Measurements from ENCODE around the gene EYS. TPM values are rescaled to one million over a fixed set of nuclear protein-coding genes. Genes with fewer than 3 reads are reported as not detected.

Gene EYS
- total RNA-seq, 1 donor from 2014 or later: not detected

DNA sequence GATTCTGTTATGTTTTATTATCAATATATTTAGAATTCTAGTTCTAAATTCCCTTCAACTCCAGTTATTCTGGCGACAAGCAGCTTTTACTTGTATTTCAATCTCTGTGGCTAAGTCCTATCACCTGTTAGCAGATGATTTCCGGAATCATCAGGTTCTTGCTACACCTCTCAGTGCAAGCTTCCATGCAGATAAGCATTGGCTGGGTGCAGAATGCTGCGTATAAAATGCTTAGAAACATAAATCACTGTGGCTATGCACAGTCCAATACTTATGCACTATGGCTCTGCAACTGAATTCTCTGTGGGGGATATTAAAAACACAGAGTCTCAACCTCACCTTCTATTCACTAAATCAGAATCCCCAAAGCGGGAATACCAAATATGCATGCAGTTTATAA lies 720.0 kb downstream of the EYS start:
- no peak for TF ChIP-seq CTCF (IDR thresholded peaks at IDR 0.05; ENCODE audit: unreplicated experiment)
- no peak overlapping the region for H3K4me3 Mint-ChIP-seq (ENCODE audit: unreplicated experiment)
- no peak for DNase-seq (ENCODE audit: low spot score)

DNA sequence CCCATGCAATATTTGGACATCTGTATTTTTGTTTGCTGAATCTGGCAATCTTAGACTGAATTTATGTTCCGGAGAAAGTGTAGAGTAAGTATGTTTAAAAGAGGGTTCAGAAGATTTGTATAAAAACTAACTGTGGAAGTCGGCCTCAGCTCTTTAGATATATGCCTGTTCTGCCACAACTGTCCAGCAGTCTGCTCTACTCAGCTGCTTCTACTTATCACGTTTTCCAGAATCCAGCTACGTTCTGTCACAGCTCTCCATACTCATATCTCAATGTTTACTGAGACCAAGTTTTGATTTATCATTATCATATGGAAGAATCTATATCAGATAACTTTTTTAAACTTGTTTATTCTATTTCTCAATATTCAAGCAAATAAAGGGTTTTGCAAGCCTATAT lies 721.3 kb downstream of the EYS start:
- H3K4me3 Mint-ChIP-seq (ENCODE audit: unreplicated experiment): no peak overlapping the region
- TF ChIP-seq CTCF (IDR thresholded peaks at IDR 0.05; ENCODE audit: unreplicated experiment): no peak
- no peaks in the 10 kb centered on the region for H3K36me3 Mint-ChIP-seq (ENCODE audit: low read depth, unreplicated experiment)
- H3K9me3 Mint-ChIP-seq (ENCODE audit: unreplicated experiment): no peaks in the 10 kb centered on the region
- DNase-seq (ENCODE audit: low spot score): no peak
- no peaks in the 10 kb centered on the region for H3K4me1 Mint-ChIP-seq (ENCODE audit: unreplicated experiment)
- H3K27me3 Mint-ChIP-seq (ENCODE audit: unreplicated experiment): no peaks in the 10 kb centered on the region
- H3K27ac Mint-ChIP-seq (ENCODE audit: unreplicated experiment): no peak overlapping the region

More for the DNA sequence above, 720.0 kb downstream of the EYS start:
- Mint-ChIP-seq H3K27me3 (ENCODE audit: unreplicated experiment) (no peaks in the 10 kb centered on the region), H3K9me3 (ENCODE audit: unreplicated experiment) (no peaks in the 10 kb centered on the region), H3K4me1 (ENCODE audit: unreplicated experiment) (no peaks in the 10 kb centered on the region), H3K36me3 (ENCODE audit: low read depth, unreplicated experiment) (no peaks in the 10 kb centered on the region), H3K27ac (ENCODE audit: unreplicated experiment) (no peak overlapping the region)

- no peaks in the 10 kb centered on the region for H3K27me3 Mint-ChIP-seq (ENCODE audit: unreplicated experiment)
- H3K4me3 Mint-ChIP-seq (ENCODE audit: unreplicated experiment): no peak overlapping the region
- no peaks in the 10 kb centered on the region for H3K36me3 Mint-ChIP-seq (ENCODE audit: low read depth, unreplicated experiment)
- H3K9me3 Mint-ChIP-seq (ENCODE audit: unreplicated experiment): no peaks in the 10 kb centered on the region
- TF ChIP-seq CTCF (IDR thresholded peaks at IDR 0.05; ENCODE audit: unreplicated experiment): no peak
- no peak for DNase-seq (ENCODE audit: low spot score)
- H3K4me1 Mint-ChIP-seq (ENCODE audit: unreplicated experiment): no peaks in the 10 kb centered on the region
- H3K27ac Mint-ChIP-seq (ENCODE audit: unreplicated experiment): no peak overlapping the region
These were observed 722.1 kb downstream of the EYS start for GRCh38 chr6:64984948-64985347.

- no peak for TF ChIP-seq CTCF (IDR thresholded peaks at IDR 0.05; ENCODE audit: unreplicated experiment)
- DNase-seq (ENCODE audit: low spot score): no peak
- Mint-ChIP-seq H3K9me3 (ENCODE audit: unreplicated experiment) (no peaks in the 10 kb centered on the region), H3K27me3 (ENCODE audit: unreplicated experiment) (no peaks in the 10 kb centered on the region), H3K4me3 (ENCODE audit: unreplicated experiment) (no peak overlapping the region), H3K4me1 (ENCODE audit: unreplicated experiment) (no peaks in the 10 kb centered on the region), H3K27ac (ENCODE audit: unreplicated experiment) (no peak overlapping the region), H3K36me3 (ENCODE audit: low read depth, unreplicated experiment) (no peaks in the 10 kb centered on the region)
These were observed 723.9 kb downstream of the EYS start for GRCh38 chr6:64983089-64983488.

- Mint-ChIP-seq H3K9me3 (ENCODE audit: unreplicated experiment) (no peaks in the 10 kb centered on the region), H3K27ac (ENCODE audit: unreplicated experiment) (no peak overlapping the region), H3K4me1 (ENCODE audit: unreplicated experiment) (no peaks in the 10 kb centered on the region), H3K4me3 (ENCODE audit: unreplicated experiment) (no peak overlapping the region), H3K27me3 (ENCODE audit: unreplicated experiment) (no peaks in the 10 kb centered on the region), H3K36me3 (ENCODE audit: low read depth, unreplicated experiment) (no peaks in the 10 kb centered on the region)
- DNase-seq (ENCODE audit: low spot score): no peak
- no peak for TF ChIP-seq CTCF (IDR thresholded peaks at IDR 0.05; ENCODE audit: unreplicated experiment)
These were observed 733.9 kb downstream of the EYS start for GRCh38 chr6:64973142-64973541.

Data from endothelial cell (in vitro differentiated cells).